GM23248 (cell line): ENCODE measurements around the gene FXYD6. TPM values are rescaled to one million over a fixed set of nuclear protein-coding genes. Genes with fewer than 3 reads are reported as not detected.
A peak's percentile ranks its signal among the peaks of the same experiment; 100 is the strongest.

Experiments
- DNase-seq: peaks from one replicate; pipeline ENCODE4 v3.0.0-alpha.2; 2015
- H2AFZ ChIP-seq: fragments of 200-600 bp; sonication (generic); 2 replicates; pipeline ENCODE4 v1.6.1; 2016; ENCODE audit warnings: antibody characterized with exemption
- H3F3A ChIP-seq: fragments of 200-600 bp; sonication (generic); 2 replicates; pipeline ENCODE4 v1.6.1; 2016; ENCODE audit warnings: mild to moderate bottlenecking, antibody characterized with exemption, mixed run types; ENCODE audit not compliant: insufficient read depth
- H3K27ac ChIP-seq: fragments of 200-600 bp; sonication (generic); 2 replicates; pipeline ENCODE4 v1.5.1; 2016; ENCODE audit warnings: mild to moderate bottlenecking
- H3K27me3 ChIP-seq: fragments of 200-600 bp; sonication (generic); replicated peaks from 2 replicates; pipeline ENCODE4 v1.6.1; 2016; ENCODE audit warnings: mild to moderate bottlenecking; ENCODE audit not compliant: insufficient read depth
- H3K36me3 ChIP-seq: fragments of 200-600 bp; sonication (generic); 2 replicates; pipeline ENCODE4 v1.6.1; 2016; ENCODE audit warnings: low read depth, mild to moderate bottlenecking
- H3K4me1 ChIP-seq: fragments of 200-600 bp; sonication (generic); 2 replicates; pipeline ENCODE4 v1.6.1; 2016; ENCODE audit warnings: mild to moderate bottlenecking; ENCODE audit not compliant: insufficient read depth
- H3K4me2 ChIP-seq: fragments of 200-600 bp; sonication (generic); one replicate; pipeline ENCODE4 v1.6.1; 2016; ENCODE audit warnings: mild to moderate bottlenecking; ENCODE audit not compliant: unreplicated experiment
- H3K4me3 ChIP-seq: fragments of 200-600 bp; sonication (generic); 2 replicates; pipeline ENCODE4 v1.5.1; 2016; ENCODE audit warnings: mild to moderate bottlenecking
- H3K79me2 ChIP-seq: fragments of 200-600 bp; sonication (generic); 2 replicates; pipeline ENCODE4 v1.6.1; 2016; ENCODE audit warnings: mild to moderate bottlenecking; ENCODE audit not compliant: insufficient read depth
- H3K9ac ChIP-seq: fragments of 200-600 bp; sonication (generic); 2 replicates; pipeline ENCODE4 v1.6.1; 2016; ENCODE audit warnings: mild to moderate bottlenecking
- H3K9me2 ChIP-seq: fragments of 200-600 bp; sonication (generic); 2 replicates; pipeline ENCODE4 v1.6.1; 2016; ENCODE audit warnings: mixed run types, mild to moderate bottlenecking, moderate library complexity; ENCODE audit not compliant: insufficient read depth
- H3K9me3 ChIP-seq: fragments of 200-600 bp; sonication (generic); one replicate; pipeline ENCODE4 v1.6.1; 2017; ENCODE audit warnings: low read depth
- H4K20me1 ChIP-seq: fragments of 200-600 bp; sonication (generic); 2 replicates; pipeline ENCODE4 v1.6.0; 2016; ENCODE audit not compliant: insufficient read depth
- EZH2 ChIP-seq: fragments of 200-600 bp; sonication (generic); IDR thresholded peaks from 2 replicates; pipeline ENCODE4 v1.6.1; 2018; ENCODE audit warnings: antibody characterized with exemption, mild to moderate bottlenecking; ENCODE audit not compliant: insufficient read depth, poor library complexity, severe bottlenecking
- EZH2phosphoT487 ChIP-seq: fragments of 200-600 bp; sonication (generic); IDR thresholded peaks from 2 replicates; pipeline ENCODE4 v1.6.1; 2018; ENCODE audit warnings: antibody characterized with exemption, moderate library complexity, mild to moderate bottlenecking, low read depth; ENCODE audit not compliant: insufficient read depth
- WGBS, 2 experiments: methylation state at CpG; one replicate each; pipeline ENCODE4 v1.1.6; 2015 to 2017; ENCODE audit warnings: low lambda C conversion rate in 2 of 2, low coverage in 1 of 2; ENCODE audit errors: missing lambda C conversion rate in 2 of 2; 5-methylcytosine and 5-hydroxymethylcytosine counted together
- in situ Hi-C: fragments of 300-500 bp; cut with MboI; formaldehyde crosslinking; loops from 2 replicates; pipeline ENCODE4 v1.15.0; 2020
- polyA plus RNA-seq: library from polyadenylated mRNA; unstranded; fragments of >200 nt; fragmentation: Nextera tagmentation; extraction: Ambion mirVana; gene quantifications from 2 replicates; pipeline ENCODE4 v1.2.1, GENCODE V29; 2016
- total RNA-seq: library from RNA; depleted of rRNA; stranded (reverse); fragments of >200 nt; shearing (Covaris generic); gene quantifications from 2 replicates; pipeline ENCODE4 v1.2.3, GENCODE V29; 2014

FXYD6 gene
- total and polyA plus RNA-seq, 2 experiments from 2014 or later, result not detected

DNA sequence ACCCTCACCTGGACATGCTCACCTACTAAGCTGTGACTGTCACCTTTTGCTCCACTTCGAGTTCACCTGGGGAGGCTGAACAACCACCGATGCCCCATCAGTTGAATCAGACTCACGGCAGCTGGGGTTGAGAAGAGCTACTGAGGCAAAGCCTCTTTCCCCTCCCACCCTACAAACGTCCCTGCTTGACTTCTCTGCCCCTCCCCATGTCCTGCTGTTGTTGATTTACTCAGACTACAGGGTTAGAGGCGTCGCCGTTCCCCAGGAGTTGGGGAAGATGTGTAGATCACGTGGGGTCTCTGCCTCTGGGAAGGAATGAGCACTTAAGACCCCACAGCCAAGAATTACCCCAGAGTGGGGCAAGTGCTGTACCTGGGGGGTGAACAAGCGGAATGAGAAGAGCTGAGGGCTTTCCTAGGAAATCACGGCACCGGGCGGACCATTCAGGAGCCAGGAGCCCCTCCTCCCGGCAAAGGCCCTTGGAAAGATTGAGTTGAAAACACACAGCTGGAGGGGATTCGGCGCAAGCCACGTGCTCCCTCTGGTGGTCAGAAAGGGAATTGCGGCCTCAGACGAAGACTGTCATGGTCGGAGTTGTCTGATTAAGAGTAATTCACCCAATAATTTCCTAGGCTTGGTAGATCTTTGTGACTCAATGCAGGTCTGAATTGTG, 59.0 kb downstream of the FXYD6 start:
- H4K20me1 ChIP-seq, result no peaks in the 10 kb centered on the region
- H2AFZ ChIP-seq, result no peak overlapping the region
- no peak overlapping the region for H3K27ac ChIP-seq
- H3K36me3 ChIP-seq, result no peaks in the 10 kb centered on the region
- WGBS, 2 experiments, result 4 to 6% methylated on average over 19 of the region's 19 CpGs
- H3K79me2 ChIP-seq, result no peaks in the 10 kb centered on the region
- no peaks in the 10 kb centered on the region for H3F3A ChIP-seq
- H3K9ac ChIP-seq, result no peak overlapping the region
- DNase-seq, result peak; percentile 66
- H3K9me3 ChIP-seq, result no peaks in the 10 kb centered on the region
- in situ Hi-C loops, result no loop called here
- no peaks in the 10 kb centered on the region for H3K4me1 ChIP-seq
- H3K4me3 ChIP-seq, result no peak overlapping the region
- no peak overlapping the region for H3K4me2 ChIP-seq
- no peaks in the 10 kb centered on the region for H3K9me2 ChIP-seq
- no peak for TF ChIP-seq EZH2
- no peak for TF ChIP-seq EZH2phosphoT487
- 0 out of 2 replicates have a peak, but pooled peaks cover 5% of the 10 kb centered on the region for H3K27me3 ChIP-seq

DNA sequence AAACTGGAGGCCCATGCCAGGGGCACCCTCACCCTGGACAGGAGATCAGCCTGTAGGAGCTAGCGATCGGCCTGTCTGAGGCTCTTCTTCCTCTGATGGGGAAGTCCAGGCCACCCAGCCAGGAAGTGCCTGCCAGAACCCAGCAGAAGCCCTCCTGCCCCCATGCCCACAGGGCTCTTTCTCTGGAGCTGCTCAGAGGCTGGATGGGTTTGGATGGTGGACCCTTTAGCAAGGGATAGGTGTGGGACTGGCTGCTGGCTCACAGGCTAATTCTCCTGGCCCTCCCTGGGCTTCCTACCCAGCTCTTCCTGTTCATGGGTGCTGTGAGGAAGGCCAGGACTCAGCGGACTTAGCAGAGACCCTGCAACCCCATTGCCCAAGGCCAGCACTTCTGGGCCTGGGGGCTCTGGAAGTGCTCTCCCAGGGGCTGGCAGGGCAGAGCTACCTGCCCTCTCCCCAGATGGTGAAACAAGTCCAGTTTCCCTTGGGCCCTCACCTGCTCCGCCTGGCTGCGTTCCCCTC, 59.6 kb downstream of the FXYD6 start:
- Histone ChIP-seq H3K36me3 (no peaks in the 10 kb centered on the region), H3K4me2 (no peak overlapping the region), H4K20me1 (no peaks in the 10 kb centered on the region), H3K79me2 (no peaks in the 10 kb centered on the region), H3K9me2 (no peaks in the 10 kb centered on the region), H3K4me1 (no peaks in the 10 kb centered on the region), H3K4me3 (no peak overlapping the region), H3K27me3 (0 out of 2 replicates have a peak, but pooled peaks cover 5% of the 10 kb centered on the region), H3K9me3 (no peaks in the 10 kb centered on the region), H2AFZ (no peak overlapping the region), H3K27ac (no peak overlapping the region), H3F3A (no peaks in the 10 kb centered on the region), H3K9ac (no peak overlapping the region)
- in situ Hi-C loops, result no loop called here
- no peak for DNase-seq
- WGBS, 2 experiments, result 89 to 96% methylated on average over 5 of the region's 5 CpGs
- TF ChIP-seq EZH2 (no peak), EZH2phosphoT487 (no peak)

DNA sequence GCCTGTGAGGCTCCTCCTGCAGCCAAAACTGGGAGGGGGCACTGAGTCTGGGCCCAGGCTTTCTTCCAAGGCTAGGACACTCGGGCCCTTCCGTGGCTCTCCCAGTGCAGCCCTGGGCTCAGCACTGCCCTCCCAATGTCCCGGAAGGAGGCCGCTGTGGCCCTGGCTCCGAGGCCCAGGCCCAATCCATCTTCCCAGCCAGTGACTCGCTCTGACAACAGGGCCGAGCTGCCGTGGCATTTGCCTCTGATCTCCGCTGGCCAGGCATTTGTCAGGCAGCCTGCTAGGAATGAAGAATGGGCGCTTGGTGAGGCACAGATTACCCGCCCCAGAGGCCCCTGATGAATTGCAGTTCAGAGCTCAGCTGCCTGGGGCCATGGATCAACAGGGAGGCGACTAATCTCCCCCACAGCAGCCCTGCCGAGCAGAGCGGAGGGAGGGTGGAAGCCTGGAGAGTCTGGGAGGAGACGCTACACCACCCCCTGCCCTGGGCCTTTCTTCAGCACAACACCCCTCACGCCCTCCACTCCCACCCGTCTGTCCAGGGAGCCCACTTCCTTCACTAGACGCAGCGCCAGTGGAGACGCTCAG, 60.2 kb downstream of the FXYD6 start:
- Histone ChIP-seq H3K27ac (no peak overlapping the region), H4K20me1 (no peaks in the 10 kb centered on the region), H3F3A (no peaks in the 10 kb centered on the region), H3K27me3 (no peaks in the 10 kb centered on the region), H3K9ac (no peak overlapping the region), H3K79me2 (no peaks in the 10 kb centered on the region), H3K36me3 (no peaks in the 10 kb centered on the region), H3K9me3 (no peaks in the 10 kb centered on the region), H3K9me2 (no peaks in the 10 kb centered on the region), H2AFZ (no peak overlapping the region), H3K4me3 (no peak overlapping the region), H3K4me1 (no peaks in the 10 kb centered on the region), H3K4me2 (no peak overlapping the region)
- in situ Hi-C loops, result no loop called here
- no peak for TF ChIP-seq EZH2phosphoT487
- DNase-seq, result peak; percentile 48
- WGBS, 2 experiments, result 59 to 63% methylated on average over 20 of the region's 20 CpGs

DNA sequence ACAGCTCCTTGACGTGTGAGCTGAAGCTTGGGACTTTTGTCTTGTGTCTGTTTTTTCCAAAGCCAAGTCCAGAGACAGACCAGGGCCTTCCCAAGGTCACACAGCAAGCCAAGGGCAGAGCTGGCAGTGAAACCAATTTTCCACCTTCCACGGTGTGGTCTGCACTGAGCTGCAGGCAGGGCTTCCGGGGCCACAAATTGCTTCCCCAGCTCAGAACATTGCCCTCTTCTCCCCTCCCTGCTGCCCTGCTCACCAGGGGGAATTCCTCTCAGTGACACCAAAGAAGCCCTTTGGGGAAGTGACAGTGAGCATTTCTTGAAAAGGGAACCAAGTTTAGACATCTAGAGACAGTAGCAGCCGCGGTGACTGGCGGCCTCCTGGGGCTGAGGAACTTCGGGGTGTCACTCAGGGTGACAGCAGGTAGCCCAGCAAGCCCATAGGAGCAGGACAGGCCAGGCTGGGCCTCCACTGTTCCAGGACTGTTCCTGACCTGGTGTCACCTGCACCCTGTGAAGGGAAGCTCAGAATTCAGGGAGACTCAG, 61.1 kb downstream of the FXYD6 start:
- Histone ChIP-seq H3F3A (no peaks in the 10 kb centered on the region), H3K9me2 (no peaks in the 10 kb centered on the region), H3K4me3 (no peak overlapping the region), H4K20me1 (no peaks in the 10 kb centered on the region), H3K9me3 (no peaks in the 10 kb centered on the region), H3K4me2 (no peak overlapping the region), H3K27ac (no peak overlapping the region), H3K9ac (no peak overlapping the region), H2AFZ (no peak overlapping the region), H3K79me2 (no peaks in the 10 kb centered on the region), H3K27me3 (no peaks in the 10 kb centered on the region; the same call in 1 of the 2 replicates), H3K36me3 (no peaks in the 10 kb centered on the region), H3K4me1 (no peaks in the 10 kb centered on the region)
- in situ Hi-C loops, result no loop called here
- no peak for TF ChIP-seq EZH2
- TF ChIP-seq EZH2phosphoT487, result no peak
- no peak for DNase-seq
- 60 to 76% methylated on average over 7 of the region's 7 CpGs for WGBS, 2 experiments
